Stimulated activated CD4-positive, alpha-beta T cell treated with anti-CD3 and anti-CD28 coated beads, TNF-alpha, amount 100 ng/mL, for 1 hour (primary cell): ENCODE results near the gene ZNF835.
"Not testable (repeated sequence)": the region's sequence is repeated elsewhere in the genome, so short reads cannot be mapped to it uniquely, and the experiment has no call there.

ENCODE experiments used
- DNase-seq, 3 donors: peaks; one replicate each; pipeline ENCODE4 v3.0.0-alpha.2; 2020; ENCODE audit warnings: low read depth in 3 of 3, low spot score in 1 of 3

ZNF835 gene

DNA sequence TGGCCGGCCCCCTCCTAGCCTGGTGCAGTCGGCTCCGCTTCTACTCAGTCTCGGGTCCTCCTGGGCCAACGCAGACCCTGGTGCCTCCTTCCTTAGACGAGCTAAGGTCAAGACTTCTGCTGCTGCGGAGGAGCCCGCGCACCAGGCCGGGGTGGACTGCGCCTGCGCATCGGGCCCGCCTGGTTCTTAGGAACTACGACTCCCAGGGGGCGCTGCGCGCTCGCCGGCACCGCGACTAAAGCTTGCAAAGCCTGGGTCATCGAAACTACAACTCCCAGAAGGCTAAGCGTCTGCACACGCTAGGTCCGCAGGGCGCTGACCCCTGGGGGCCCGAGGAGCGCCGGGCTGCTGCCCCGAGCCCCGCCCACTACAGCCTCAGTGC is at the start of gene ZNF835:
Gene ZNF835, minus strand, starts transcription at position 145 of the 382 bp plus-strand sequence. CDS start 6,559 bp downstream, outside the sequence.
- DNase-seq, result peak; percentile 34 to 76 (median 57)

DNA sequence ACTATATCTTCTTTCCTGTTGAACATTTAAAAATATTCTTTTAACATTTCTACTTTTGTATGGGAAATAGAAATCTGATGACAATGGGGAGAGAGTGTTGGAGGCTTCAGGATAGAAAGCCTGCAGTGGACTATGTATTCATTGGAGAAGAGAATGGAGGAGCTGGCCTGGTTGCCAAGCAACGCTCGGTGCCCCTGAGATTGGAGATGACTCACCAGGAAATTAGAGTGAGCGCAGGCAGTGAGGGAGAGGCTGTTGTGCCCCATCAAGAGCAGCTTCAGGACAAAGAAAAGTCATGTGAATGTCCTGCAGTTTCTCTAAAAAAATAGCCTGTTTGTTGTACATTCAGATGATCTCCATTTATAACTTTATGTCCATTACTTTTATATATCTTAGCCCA is 48.7 kb upstream of the ZNF835 start:
- no peak for DNase-seq

DNA sequence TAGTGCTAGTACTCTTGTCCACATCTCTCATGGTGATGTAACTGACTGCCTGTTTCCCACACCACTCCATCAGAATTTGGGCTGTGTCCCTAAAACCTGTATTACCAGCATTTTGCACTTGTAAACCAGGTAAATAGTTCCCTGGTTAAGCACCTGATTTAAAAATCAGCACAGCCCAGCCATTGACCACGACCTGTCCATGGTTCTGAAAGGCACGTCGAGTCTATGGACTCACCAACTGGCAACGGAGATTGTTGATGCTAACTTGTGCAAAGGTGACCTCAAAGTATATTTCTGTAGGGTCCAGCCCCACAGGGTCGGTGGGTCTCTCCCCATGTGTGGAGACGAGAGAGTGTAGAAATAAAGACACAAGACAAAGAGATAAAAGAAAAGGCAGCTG is 46.7 kb upstream of the ZNF835 start:
- no peak for DNase-seq

DNA sequence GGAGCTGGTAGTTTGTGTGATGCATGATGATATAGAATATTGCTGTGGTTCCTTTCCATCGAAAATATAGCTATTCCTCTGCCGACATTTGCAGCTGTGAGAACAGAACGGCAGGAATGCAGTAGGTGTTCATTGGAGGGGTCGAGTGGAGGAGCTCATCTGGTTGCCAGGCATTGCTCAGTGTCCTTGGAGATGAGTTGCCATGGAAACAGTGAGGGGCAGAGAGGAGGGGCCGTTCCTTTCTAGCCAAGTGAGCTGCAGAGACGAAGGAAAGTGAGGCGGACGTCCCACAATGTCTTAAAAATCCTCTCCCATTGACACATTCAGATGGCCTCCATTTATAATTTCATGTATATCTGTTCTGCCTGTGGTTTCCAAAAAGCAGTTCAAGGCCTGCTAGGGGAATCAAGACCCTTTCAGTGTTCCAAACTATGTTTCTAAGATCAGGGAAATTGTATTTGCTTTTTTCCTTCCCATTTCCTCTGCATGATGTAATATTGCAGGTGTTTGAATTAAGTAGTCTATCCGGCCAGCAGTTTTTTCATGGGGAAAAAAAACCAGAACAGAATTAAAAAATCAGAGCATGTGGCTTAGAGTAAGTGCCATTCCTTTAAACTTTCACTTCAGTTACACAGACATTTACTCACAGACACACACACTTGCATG is 41.2 kb upstream of the ZNF835 start:
- no peak for DNase-seq

DNA sequence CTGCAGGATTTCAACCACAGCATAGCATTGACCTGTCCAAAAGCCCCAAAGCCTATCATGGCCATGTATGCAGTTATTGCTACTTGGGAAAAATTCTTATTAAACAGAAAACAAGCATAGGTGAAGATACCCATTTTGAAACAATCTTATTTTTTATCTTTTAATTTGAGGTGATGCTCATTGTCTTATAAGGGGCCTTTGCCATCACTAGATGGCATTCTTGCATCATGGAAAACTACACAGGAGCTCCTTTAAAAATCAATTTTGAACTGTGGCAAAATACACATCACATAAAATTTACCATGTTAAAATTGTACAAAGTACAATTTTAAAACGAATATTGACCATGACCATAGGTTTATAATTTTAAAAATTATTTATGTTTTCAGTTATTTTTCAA is 38.9 kb upstream of the ZNF835 start:
- DNase-seq, result no peak

- no peak for DNase-seq
These were observed 36.3 kb upstream of the ZNF835 start for GRCh38 chr19:56707821-56708220.

GRCh38 chr19:56705939-56706338 is 34.4 kb upstream of the ZNF835 start:
- DNase-seq, result no peak

DNA sequence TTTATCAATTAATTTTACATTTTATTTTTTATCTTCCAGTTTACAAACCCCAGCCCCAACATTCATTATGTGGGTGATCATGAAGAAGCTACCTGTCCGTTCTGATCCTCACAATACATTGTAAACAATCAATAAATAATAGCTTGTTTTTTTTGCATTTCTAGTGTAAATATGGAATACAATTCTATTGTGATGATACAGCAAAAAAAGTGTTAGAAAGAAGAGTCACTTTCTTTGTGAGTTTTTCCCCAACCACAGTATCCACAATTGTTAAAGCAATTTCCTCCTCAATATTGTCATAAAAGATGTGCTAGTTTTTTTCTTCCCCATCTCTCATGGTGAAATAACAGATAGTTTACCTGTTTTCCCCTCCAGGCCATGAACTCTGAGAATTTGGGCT is 30.3 kb upstream of the ZNF835 start:
- DNase-seq, result no peak

- no peak for DNase-seq
These were observed 28.0 kb upstream of the ZNF835 start for GRCh38 chr19:56699552-56699951.

DNA sequence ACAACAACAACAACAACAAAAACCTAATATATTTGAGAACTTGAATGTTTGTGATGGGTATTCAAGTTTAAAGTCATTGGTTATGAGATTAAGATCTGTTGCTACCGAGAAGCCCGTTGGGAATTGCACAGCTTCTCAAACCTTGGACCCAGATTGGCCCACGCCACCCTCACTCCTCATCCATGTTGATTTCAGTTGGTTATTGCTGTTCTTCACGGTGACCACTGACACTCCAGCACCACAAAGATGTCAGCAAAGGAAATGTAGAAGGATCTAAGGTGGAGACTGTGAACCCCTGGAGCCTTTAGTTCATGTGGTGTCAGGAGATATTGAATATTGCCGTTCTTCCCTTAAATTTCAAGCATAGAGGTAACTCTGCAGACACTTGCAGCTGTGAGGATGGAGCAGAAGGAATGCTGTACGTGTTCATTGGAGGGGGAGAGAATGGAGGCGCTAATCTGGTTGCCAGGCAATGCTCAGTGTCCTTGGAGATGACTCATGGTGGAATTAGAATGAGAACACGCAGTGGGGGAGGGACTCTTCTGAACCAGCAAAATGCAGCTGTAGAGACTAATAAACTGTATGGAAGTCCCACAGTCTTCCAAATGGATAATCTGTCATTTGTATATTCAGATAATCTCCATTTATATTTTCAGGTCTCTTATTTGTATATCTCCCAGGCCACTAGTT is 20.8 kb upstream of the ZNF835 start:
- no peak for DNase-seq

DNA sequence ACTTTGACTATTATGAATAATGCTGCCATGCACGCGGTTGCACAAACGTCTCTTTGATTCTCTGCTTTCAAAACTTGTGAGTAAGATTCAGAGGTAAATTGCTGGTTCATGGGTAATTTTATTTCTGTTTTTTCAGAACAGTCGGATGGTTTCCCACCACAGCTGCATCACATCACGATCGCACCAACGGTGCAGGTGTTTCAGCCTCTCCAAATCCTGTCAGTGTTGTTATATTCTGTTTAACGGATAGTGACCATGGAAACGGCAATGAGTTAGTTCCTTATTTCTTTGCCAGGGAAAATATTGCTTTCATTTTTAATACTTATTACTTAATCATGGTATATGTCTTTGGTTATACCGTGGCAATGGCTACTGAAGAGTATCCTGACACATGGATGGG is 19.1 kb upstream of the ZNF835 start:
- no peak for DNase-seq

DNA sequence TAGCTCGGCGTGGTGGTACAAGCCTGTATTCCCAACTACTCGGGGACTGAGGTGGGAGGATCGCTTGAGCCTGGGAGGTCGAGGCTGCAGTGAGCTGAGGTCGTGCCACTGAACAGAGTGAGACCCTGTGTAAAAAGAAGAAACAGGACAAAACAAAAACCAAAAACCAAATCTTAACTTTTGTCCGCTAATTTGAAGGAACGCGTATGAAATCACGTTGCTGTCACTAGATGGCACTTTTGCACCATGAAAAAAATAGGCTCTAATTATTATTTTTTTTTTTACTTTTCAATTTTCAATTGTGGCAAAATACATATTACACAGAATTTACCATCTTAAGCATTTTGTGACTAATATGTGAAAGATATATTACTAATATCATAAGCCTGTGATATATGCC is 17.6 kb upstream of the ZNF835 start:
- DNase-seq, result no peak

DNA sequence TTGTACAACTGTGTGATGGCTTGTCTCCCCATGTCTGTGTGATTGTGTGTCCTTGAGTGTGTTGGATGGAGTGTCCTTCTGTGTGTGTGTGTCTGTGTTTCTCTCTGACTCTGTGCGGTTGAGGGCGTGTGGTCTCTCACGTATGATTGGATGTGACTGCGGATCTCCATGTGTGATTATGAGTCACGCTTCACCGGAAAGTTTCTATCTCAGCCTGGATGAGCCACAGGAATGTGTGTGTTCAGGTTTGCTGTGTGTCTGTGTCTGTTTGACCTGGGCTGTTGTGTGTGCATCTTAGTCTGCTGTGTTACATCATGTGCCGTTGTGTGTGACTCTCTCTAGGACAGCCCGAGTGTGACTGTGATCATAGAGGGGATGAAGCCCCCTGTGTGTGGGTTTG is 15.5 kb upstream of the ZNF835 start:
- DNase-seq, result no peak

- no peak for DNase-seq
These were observed 11.6 kb upstream of the ZNF835 start for GRCh38 chr19:56683116-56683515.

- no peak for DNase-seq
These were observed 10.1 kb upstream of the ZNF835 start for GRCh38 chr19:56681702-56682101.

- DNase-seq, result no peak
These were observed 6.6 kb upstream of the ZNF835 start for GRCh38 chr19:56678205-56678604.

DNA sequence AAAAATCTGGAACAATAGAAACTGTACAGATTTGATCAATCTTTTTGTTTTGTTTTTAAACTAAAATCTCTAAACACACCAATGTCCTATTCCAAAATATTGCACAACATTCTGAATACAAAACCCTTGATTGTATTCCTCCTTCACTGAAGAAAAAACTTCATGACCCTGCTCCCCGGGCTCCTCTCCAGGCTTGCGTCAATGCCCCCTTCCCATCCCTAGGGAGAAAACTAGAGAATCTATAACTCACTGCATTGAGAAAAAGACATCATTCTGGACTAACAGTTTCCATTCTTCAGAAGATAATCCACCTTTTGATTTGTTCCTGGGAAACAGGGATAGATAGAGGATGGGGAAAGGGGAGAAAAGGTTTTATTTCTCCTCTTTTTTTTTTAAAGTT is 1.1 kb upstream of the ZNF835 start:
- not testable (repeated sequence) for DNase-seq

DNA sequence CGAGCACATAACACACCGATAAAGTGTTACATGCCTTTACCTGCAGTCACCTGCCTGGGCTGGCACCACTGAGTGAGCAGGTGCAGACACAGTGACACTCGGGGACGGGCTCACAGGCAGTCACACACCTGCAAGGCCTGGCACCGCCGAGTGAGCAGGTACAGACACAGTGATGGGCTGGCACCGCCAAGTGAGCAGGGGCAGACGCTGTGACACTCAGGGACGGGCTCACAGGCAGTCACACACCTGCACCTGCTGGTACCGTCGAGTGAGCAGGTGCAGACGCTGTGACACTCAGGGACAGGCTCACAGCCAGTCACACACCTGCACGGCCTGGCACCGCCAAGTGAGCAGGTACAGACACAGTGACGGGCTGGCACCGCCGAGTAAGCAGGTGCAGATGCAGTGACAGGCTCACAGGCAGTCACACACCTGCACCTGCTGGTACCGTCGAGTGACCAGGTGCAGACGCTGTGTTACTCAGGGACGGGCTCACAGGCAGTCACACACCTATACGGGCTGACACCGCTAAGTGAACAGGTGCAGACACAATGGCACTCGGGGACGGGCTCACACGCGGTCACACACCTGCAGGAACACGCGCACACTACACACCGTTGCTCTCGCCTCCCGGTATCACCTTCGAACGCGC is 470 bp downstream of the ZNF835 start:
- DNase-seq, result no peak

DNA sequence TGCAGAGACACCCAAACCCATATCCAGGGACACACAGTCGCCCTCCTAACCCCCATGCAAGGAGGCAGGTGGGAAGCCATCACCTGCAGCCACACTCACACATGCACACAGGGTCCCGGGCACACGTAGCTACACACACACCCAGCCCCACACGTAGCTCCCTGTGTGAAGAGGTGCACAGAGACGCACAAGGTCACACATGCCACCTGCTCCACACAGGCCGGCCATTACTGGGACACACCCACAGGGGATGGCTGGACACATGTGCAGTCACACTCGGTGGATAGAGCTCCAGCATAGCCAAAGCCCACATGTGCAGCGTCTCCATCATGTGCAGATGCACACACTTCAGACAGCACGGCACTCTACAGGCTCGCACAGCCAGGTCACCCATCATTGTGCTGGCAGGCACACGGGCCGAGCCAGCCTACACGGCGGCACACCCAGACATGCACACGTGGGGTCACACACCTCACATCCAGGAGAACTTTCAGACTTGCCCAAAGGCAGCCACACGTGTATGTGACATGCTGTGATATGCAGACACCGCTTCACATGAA is 1.1 kb downstream of the ZNF835 start:
- DNase-seq, result no peak

DNA sequence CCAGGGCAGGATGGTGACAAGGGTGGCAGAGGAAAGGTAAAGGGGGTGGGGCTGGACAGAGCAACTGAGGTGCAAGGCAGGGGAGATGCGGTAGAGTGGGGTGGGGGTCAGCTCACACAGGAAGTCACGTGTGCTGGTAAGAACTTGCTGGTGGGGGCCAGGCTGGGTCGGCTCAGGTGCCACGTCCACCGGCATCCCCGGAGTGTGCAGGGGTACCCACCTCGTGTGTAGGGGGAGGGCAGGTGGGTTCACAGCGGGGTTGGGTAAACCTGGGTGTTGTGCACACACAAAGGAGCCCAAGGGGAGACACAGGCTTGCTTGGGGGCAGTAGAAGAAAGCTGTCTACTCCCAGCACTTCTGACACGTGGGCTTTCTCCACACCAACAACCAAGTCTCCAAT is 2.9 kb downstream of the ZNF835 start:
- DNase-seq, result no peak

DNA sequence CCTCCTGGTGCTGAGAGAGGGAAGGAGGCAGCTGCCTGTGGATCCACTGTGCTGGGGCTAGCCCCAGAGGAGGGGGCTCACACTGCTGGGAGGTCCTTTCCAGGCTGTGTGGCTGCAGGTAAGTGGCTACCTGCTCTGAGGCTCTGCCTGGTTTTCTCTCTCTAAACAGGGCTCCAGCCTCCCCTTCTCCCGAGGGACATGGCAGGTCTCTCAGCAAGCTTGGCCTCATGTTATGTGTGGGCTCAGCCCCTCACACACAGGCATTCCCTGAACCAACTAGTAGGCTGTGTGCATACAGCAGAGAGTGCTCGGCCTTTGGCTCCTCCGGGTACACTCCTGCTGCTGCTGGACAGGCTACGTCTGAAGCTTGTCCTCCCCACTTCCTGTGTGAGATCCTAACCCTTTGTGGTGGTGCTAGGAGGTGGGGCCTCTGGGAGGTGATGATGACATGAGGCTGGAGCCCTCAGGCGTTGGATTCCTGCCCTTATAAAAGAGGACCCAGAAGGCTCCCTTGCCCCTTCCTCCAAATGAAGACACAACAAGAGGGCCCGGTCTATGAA is 4.2 kb downstream of the ZNF835 start:
- DNase-seq, result no peak

DNA sequence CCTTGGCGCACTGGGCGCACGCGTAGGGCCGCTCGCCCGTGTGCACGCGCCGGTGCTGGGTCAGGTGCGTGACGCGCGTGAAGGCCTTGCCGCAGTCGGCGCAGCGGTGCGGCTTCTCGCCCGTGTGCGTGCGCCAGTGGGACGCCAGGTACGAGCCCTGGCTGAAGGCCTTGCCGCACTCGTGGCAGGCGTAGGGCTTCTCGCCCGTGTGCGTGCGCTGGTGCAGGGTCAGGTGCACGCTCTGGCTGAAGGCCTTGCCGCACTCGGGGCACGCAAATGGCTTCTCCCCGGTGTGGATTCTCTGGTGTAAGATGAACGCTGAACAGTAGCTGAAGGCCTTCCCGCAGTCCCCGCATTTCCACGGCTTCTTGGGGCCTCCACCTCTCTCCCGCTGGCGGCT is 7.0 kb downstream of the ZNF835 start:
- DNase-seq, result no peak
